Stimulated activated CD4-positive, alpha-beta T cell treated with anti-CD3 and anti-CD28 coated beads, Interleukin-1b, Interleukin-23, amount 100 ng/mL, for 1 hour (primary cell): ENCODE results near the gene PAPLN.

Experiments used
- DNase-seq, 2 donors: peaks; one replicate each; pipeline ENCODE4 v3.0.0-alpha.2; 2020; ENCODE audit warnings: low read depth in 2 of 2

The PAPLN gene

GRCh38 chr14:73230051-73230450, 7.3 kb upstream of the PAPLN start:
- no peak for DNase-seq

GRCh38 chr14:73231981-73232851, 5.1 kb upstream of the PAPLN start:
- DNase-seq, result no peak

- DNase-seq, result no peak
Measured at GRCh38 chr14:73232984-73233383, 4.3 kb upstream of the PAPLN start.

GRCh38 chr14:73233564-73233963, 3.7 kb upstream of the PAPLN start:
- DNase-seq, result no peak

GRCh38 chr14:73234029-73234428, 3.3 kb upstream of the PAPLN start:
- no peak for DNase-seq

- DNase-seq, result no peak
Measured at GRCh38 chr14:73234586-73235394, 2.5 kb upstream of the PAPLN start.

GRCh38 chr14:73235531-73236155, 1.7 kb upstream of the PAPLN start:
- DNase-seq, result no peak

GRCh38 chr14:73236157-73236556, 1.1 kb upstream of the PAPLN start:
- DNase-seq, result no peak

- DNase-seq, result no peak
Measured at GRCh38 chr14:73236752-73237218, 521 bp upstream of the PAPLN start.

- DNase-seq, result no peak
Measured at GRCh38 chr14:73237786-73238423, 599 bp downstream of the PAPLN start.

GRCh38 chr14:73238424-73238852, 1.1 kb downstream of the PAPLN start:
- no peak for DNase-seq

- no peak for DNase-seq
Measured at GRCh38 chr14:73238941-73239340, 1.6 kb downstream of the PAPLN start.

GRCh38 chr14:73239393-73240241, 2.3 kb downstream of the PAPLN start:
- no peak for DNase-seq

GRCh38 chr14:73240816-73241480, 3.6 kb downstream of the PAPLN start:
- DNase-seq, result no peak

- DNase-seq, result no peak
Measured at GRCh38 chr14:73241481-73242165, 4.3 kb downstream of the PAPLN start.

- no peak for DNase-seq
Measured at GRCh38 chr14:73242357-73242901, 5.1 kb downstream of the PAPLN start.

GRCh38 chr14:73243341-73243740, 6.0 kb downstream of the PAPLN start:
- no peak for DNase-seq

- DNase-seq, result no peak
Measured at GRCh38 chr14:73243748-73244147, 6.4 kb downstream of the PAPLN start.

GRCh38 chr14:73244541-73245290, 7.4 kb downstream of the PAPLN start:
- DNase-seq, result no peak
